Ecto neural progenitor cell (in vitro differentiated cells): ENCODE measurements around the gene TBX5.
A peak's percentile ranks its signal among the peaks of the same experiment; 100 is the strongest.

Experiments
- DNase-seq: peaks from one replicate; pipeline ENCODE4 v3.0.0-alpha.2; 2018; ENCODE audit warnings: low spot score

Gene TBX5

GRCh38 chr12:114404926-114405518 is 922 bp downstream of the TBX5 start:
- peak; percentile 72 for DNase-seq

- DNase-seq = no peak
These were observed 1.6 kb downstream of the TBX5 start for GRCh38 chr12:114404083-114404925.

GRCh38 chr12:114403690-114404066 is 2.3 kb downstream of the TBX5 start:
- no peak for DNase-seq

- peak; percentile 93 for DNase-seq
These were observed 2.8 kb downstream of the TBX5 start for GRCh38 chr12:114403011-114403689.

- DNase-seq = no peak
These were observed 3.7 kb downstream of the TBX5 start for GRCh38 chr12:114402084-114402717.

- DNase-seq = no peak
These were observed 4.4 kb downstream of the TBX5 start for GRCh38 chr12:114401328-114402083.

- DNase-seq = no peak
These were observed 5.0 kb downstream of the TBX5 start for GRCh38 chr12:114400925-114401324.

GRCh38 chr12:114400361-114400811 is 5.6 kb downstream of the TBX5 start:
- peak; percentile 75 for DNase-seq

- DNase-seq = peak; percentile 82
These were observed 6.2 kb downstream of the TBX5 start for GRCh38 chr12:114399664-114400211.

- no peak for DNase-seq
These were observed 7.7 kb downstream of the TBX5 start for GRCh38 chr12:114397978-114398881.

- DNase-seq = no peak
These were observed 8.8 kb downstream of the TBX5 start for GRCh38 chr12:114396869-114397719.

GRCh38 chr12:114396153-114396868 is 9.6 kb downstream of the TBX5 start:
- DNase-seq = no peak

- DNase-seq = no peak
These were observed 10.2 kb downstream of the TBX5 start for GRCh38 chr12:114395755-114396152.

GRCh38 chr12:114395233-114395632 is 10.7 kb downstream of the TBX5 start:
- no peak for DNase-seq

- no peak for DNase-seq
These were observed 12.4 kb downstream of the TBX5 start for GRCh38 chr12:114393569-114393968.

- no peak for DNase-seq
These were observed 13.0 kb downstream of the TBX5 start for GRCh38 chr12:114392909-114393308.

GRCh38 chr12:114391088-114391487 is 14.9 kb downstream of the TBX5 start:
- no peak for DNase-seq

- no peak for DNase-seq
These were observed 21.2 kb downstream of the TBX5 start for GRCh38 chr12:114384739-114385138.

GRCh38 chr12:114381177-114381576 is 24.8 kb downstream of the TBX5 start:
- DNase-seq = no peak
